Epithelial cell of prostate (primary cell): ENCODE data around the gene FNDC1.
A peak's percentile ranks its signal among the peaks of the same experiment; 100 is the strongest.
"Not testable (repeated sequence)": the region's sequence is repeated elsewhere in the genome, so short reads cannot be mapped to it uniquely, and the experiment has no call there.

Source experiments
- DNase-seq: peaks from one replicate; pipeline ENCODE4 v3.0.0-alpha.2; 2011; ENCODE audit warnings: low read depth, low spot score
- H3K27ac ChIP-seq: fragments of 450-650 bp; 2 replicates; pipeline ENCODE4 v1.5.1; 2017; ENCODE audit warnings: mild to moderate bottlenecking

Gene FNDC1

DNA sequence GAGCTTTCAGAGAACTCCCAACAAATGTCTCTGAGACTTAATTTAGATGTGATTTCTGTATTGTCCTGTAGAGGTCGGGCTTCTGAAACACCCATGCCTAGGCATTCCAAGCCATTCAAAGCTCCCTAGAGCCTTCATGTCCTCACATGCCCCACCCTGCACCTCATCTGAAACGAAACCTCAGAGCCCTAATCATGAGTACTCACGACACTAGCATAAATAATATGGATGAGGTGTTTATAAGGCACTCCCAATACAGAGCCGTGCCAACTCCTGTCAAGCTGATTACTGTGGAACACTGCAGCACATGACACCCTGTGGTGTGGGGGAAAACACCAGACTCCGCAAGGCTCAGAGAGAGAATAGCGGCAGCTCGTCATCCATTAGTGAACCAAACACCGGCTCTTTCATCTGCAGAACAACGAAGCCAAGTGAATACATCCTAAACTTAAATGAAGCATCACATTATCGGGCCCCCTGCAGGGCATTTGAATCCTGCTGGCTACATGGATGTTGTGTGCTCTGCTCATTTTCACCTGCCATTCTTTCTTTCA, 83.8 kb downstream of the FNDC1 start:
- H3K27ac ChIP-seq = no peak overlapping the region
- DNase-seq = peak; percentile 95

DNA sequence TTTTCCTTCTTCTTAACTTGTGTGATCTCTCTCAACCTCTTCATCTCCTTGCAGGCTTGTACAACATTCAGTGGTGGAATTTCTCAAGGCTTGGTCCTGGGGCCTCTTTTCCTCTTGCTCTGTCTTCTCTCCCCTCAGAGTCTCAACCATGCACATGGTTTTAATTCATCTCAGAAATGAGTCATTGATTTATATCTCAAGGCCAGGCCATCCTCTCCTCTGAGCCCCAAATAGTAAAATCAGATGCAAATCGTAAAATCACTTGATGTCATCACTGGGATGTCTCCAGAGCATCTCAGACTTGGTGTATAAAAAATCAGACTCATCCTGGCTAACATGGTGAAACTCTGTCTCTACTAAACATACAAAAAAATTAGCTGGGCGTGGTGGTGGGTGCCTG, 85.0 kb downstream of the FNDC1 start:
- DNase-seq = no peak
- H3K27ac ChIP-seq = no peak overlapping the region

DNA sequence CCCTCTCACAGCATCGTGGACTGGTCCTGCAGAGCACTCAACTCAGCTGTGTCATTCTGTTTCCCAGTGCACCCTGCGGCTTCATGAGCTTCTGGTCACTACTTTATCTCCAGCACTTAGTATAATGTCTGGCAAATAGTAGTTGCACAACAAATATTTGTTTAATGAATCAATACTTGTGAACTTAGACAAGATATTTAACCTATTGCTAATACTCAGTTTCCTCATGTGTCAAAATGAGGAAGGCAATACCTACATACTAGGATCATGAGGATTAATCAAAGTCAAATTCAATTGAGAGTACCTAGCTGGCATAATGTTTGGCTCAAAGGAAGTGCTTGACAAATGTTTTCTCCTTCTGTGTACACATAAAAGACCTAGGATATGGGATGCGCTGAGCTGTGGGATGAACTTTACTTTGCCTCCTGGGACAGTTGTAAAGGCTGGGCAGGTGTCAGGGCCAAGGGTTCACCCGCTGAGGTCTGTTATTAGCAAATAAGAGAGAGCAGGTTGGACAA, 86.3 kb downstream of the FNDC1 start:
- DNase-seq = no peak
- no peak overlapping the region for H3K27ac ChIP-seq

DNA sequence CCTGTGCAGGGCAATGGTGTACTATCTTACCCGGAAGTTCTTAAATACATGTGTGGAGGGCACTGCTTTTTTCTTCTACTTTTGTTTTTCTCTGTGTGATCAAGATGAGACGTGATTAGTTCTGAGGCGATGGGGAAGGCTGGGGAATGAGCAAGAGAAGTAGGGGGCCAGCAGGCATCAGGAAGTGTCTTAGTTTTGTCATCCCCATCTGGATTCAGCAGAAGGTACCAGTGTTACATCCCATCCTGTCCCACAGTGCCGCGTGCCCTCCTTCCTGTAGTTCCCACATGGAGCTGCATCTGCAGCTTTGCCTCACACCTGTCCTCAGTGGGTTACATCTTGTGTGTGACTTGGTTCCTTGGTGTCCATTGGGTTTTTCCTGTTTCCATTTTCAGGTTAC, 86.9 kb downstream of the FNDC1 start:
- no peak for DNase-seq
- no peak overlapping the region for H3K27ac ChIP-seq

DNA sequence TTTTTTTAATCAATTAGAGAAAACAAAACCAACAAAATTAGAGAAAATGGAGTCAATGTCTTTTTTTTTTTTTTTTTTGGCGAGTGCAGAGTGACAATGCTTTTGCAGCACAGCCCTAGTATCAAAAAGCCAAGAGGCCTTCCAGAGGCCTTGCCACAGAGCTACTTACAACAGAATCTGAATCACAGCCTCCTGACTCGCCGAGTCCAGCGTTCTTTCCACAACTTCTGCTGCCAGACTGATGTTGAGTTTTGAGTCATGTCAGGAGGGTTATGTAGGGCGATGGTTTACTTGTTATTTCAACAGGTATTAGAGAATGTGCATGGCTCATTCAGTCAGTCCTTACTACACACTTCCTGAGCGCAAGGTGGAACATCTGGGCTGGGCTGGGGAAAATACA, 88.6 kb downstream of the FNDC1 start:
- DNase-seq = peak; percentile 49
- no peak overlapping the region for H3K27ac ChIP-seq

DNA sequence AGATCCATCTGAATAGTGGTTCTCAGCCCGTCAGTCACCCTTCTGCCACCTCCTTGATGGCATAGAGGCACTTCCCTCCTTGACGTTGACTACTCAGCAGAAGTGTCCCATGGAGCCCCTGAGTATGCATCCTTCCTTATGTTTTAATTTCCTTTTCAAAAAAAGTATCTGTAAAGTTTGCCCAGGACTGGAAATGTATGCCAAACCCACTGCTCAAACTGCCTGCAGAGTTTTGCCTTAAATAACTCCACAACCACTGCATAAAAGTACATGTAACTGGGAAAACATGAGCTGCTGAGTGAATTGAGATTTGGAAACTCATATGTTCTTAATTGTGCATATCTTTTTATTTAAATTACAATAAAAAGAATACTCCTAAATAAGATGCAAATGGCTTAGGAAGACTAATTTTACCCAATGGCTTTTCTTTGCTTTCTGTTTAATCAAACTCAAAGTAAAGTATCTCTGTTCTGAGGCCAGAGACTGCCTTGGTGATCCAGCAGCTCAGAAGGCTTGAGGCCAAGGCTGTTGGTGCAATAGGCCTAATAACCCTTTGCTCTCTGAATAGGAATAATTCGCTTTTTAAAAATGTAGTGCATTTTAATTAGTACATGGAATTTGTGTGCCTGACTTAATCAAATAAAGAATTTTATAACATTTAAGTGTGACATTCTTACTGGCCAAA, 90.4 kb downstream of the FNDC1 start:
- no peak for DNase-seq
- no peak overlapping the region for H3K27ac ChIP-seq

DNA sequence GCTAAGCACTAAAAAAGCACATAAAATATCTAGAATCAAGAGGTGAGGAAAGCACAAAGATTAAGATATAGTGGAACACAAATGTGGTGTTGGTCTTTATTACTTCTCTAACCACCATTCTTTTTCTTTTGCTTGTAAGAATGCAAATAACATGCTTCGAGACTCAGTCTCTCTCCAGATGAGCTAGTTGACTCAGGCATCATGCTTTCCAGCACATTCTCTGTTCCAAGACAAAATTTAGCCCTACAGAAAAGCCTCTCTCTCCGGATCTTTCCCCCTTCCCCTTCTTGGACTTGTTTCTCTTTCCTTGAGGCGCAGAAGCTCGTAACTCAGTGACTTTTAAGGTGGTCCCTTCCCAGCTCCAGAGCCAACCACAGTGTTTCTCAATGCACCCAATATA, 91.0 kb downstream of the FNDC1 start:
- no peak overlapping the region for H3K27ac ChIP-seq
- no peak for DNase-seq

DNA sequence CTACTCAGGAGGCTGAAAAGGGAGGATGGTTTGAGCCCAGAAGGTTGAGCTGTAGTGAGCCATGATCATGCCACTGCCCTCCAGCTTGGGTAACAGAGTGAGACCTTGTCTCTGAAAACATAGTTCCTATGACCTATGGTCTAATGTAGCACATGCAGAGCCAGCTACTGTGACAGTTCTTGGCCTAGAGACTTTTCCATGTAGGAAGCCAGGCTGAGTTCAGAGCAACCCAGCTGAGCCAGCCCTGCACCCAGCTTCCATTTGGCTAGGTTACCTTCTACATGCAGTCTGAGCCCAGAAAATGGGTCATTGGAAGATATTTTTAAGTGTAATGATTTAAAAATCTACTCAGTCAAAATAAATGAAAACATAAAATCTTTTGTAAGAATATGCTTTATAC, 92.8 kb downstream of the FNDC1 start:
- DNase-seq = no peak
- H3K27ac ChIP-seq = no peak overlapping the region

DNA sequence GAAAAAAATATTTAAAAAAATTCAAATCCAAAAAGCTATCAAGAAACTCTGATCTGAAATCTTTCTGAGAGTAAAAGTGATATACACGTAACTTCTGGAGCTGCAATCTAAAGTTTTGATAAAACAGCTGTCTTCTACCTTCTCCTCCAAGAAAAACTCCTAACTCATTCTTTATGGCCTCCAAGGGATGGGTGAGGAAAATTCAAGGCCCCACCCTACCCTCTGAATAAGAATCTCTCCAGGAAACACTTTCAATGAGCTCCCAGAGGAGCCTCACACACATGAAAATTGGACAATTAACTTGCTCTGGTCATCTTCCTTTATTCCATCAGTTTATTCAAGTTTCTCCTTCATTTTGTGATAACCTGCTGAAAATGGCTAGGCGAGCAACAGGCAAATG, 93.4 kb downstream of the FNDC1 start:
- no peak overlapping the region for H3K27ac ChIP-seq
- DNase-seq = no peak

DNA sequence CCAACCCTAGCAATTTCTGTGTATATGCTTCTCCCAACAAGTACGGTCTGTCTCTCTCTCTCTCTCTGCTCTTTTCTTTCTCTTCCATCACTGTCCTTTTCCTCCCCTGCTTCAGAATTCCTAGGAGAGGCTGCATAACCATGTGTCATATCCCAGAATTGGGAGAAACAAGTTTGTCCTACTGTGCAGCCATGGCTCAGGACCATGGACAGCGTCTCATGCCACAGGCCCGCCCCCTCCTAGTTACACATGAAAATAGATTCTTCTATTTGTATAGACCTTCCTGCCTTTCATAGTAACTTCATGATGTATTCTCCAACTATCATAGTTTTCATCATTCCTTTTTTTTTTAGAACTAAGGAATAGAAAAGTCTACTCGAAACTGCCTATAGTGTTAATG, 98.0 kb downstream of the FNDC1 start:
- H3K27ac ChIP-seq = no peak overlapping the region
- DNase-seq = no peak

DNA sequence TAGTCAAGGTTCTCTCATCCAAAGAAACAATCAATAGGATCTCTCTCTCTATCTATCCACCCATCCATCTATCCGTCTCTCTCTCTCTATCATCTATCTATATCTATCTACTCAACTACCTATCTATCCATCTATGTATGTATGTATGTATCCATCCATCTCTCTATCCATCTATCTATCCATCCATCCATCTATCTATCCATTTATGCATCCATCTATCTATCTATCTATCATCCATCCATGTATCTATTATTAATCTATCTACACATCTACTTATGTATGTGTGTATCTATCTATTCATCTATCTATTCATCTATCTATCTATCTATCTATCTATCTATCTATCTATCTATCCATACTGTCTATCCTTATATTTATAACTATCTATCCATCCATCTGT, 99.3 kb downstream of the FNDC1 start:
- no peak overlapping the region for H3K27ac ChIP-seq
- no peak for DNase-seq

DNA sequence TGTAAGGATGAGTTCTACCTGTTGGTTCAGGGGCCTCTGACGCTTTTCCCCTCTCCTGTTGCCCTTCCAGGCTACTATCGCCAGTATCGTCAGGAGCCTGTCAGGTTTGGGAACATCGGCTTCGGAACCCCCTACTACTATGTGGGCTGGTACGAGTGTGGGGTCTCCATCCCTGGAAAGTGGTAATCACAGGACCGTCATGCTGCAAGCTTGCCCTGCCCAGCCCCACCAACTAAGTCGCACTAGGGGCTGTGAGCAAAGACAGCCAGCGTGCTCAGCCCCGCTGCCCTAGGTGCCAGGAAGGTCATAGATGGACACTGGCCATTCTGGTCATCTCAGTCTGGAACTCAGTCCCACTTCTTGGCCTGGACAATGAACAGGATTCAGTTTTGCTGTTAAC, 102.1 kb downstream of the FNDC1 start:
- H3K27ac ChIP-seq = no peak overlapping the region
- DNase-seq = no peak

DNA sequence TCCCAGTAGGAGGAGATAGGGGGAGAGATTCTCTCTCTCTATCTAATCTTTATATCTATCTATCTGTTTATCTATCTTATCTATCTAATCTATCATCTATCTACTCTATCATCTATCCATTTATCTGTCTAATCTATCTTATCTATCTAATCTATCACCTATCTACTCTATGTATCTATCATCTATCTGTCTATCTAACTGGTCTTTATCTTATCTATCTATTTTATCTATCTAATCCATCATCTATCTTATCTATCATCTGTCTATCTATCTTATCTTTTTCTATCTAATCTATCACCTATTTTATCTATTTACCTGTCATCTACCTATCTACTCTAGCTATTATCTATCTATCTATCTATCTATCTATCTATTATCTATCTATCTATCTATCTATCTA, 109.4 kb downstream of the FNDC1 start:
- no peak overlapping the region for H3K27ac ChIP-seq
- DNase-seq = no peak

DNA sequence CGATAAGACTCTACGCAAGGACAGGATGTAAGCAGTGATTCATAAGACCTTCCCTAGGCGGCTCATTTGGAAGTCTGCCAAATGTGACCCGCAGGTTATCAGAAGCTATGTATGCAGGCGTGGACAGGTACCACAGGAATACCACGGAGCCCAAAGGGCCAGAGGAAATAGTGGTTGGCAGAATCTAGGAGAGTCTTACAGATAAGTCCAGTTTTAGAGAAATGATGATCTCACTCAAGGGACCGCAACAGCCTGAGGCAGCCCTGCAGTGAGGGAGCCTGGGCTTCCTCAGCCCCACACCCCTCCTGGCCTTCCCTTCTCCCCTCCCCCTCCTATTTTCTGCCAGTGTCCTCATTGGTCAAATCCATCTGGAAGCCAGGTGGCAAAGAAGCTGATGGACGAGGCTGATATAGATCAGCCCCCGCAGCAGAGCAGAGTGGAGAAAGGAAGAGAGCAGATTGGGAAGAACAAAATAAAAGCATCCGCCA, 110.6 kb downstream of the FNDC1 start:
- H3K27ac ChIP-seq = no peak overlapping the region
- DNase-seq = peak; percentile 43

DNA sequence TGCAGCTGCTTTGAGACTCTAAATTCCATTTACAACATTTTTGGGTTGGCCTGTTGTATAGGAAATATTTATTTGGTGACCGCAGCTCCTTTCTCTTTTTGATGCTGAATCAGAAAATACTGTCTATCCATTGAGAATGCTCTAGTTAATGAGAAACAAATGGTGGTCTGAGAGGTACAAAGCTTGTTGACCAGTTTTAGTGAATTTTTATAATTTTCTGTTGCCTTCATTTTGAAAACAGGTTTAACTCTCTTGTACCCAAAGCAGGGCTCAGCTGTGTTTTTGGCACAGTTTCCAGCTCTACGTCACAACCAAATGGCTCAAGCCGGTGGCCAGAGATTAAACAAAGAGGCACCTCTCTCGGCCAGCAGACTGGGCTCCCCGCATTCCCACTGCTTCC, 113.2 kb downstream of the FNDC1 start:
- no peak overlapping the region for H3K27ac ChIP-seq
- DNase-seq = no peak

DNA sequence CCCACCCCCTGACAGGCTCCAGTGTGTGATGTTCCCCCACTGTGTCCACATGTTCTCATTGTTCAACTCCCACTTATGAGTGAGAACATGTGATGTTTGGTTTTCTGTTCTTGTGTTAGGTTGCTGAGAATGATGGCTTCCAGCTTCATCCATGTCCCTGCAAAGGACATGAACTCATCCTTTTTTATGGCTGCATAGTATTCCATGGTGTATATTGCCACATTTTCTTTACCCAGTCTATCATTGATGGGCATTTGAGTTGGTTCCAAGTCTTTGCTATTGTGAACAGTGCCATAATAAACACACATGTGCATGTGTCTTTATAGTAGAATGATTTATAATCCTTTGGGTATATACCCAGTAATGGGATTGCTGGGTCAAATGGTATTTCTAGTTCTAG, 115.5 kb downstream of the FNDC1 start:
- DNase-seq, H3K27ac ChIP-seq: not testable (repeated sequence)

DNA sequence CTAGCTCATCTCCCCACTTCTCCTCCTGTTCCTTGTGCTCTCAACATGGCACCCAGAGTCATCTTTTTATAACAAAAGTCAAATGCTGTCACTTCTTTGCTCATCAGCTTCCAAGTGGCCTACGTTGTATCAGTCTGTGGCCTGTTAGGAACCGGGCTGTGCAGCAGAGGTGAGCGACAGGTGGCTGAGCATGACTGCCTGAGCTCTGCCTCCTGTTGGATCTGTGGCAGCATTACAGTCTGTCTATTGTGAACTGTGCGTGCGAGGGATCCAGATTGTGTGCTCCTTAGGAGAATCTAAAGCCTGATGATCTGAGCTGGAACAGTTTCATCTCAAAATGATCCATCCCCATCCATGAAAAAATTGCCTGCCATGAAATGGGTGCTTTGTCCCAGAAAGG, 129.6 kb downstream of the FNDC1 start:
- DNase-seq = no peak
- no peak overlapping the region for H3K27ac ChIP-seq

DNA sequence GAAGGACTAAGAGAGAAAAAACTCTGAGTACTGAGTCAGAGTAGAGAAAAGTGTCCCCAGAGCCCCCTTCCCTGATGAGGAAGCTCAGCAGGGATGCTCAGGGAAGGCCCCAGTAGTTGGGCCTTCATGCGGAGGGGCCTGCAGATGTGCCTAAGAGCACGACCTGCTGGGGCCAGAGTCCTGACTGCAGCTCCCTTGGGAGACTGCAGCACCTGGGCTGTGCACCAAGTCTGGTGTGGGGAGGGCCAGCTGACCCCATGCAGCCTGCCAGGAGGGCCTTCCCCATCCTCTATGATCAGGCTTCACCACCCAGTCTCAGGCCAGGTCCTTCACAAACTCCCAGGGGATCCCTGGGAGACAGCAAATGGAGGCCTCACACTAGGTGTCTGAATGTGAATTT, 130.4 kb downstream of the FNDC1 start:
- DNase-seq = no peak
- H3K27ac ChIP-seq = no peak overlapping the region

DNA sequence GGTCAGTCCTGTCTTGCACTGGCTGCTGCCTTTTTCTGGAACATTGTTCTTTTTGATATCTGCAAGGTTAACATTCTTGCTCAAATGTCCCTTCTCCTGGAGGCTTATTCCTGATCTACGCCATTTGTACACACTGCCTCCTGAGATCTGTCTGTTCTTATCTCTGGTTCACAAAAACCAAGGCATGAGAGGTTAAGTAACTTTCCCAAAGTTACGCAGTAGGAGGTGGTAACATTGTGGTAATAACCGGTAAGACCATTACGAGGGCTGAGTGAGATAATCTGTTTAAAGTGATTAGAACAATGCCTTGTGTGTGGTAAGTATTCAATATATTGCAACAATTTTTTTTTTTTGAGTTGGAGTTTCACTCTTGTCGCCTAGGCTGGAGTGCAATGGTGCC, 132.1 kb downstream of the FNDC1 start:
- DNase-seq = no peak
- H3K27ac ChIP-seq = no peak overlapping the region

DNA sequence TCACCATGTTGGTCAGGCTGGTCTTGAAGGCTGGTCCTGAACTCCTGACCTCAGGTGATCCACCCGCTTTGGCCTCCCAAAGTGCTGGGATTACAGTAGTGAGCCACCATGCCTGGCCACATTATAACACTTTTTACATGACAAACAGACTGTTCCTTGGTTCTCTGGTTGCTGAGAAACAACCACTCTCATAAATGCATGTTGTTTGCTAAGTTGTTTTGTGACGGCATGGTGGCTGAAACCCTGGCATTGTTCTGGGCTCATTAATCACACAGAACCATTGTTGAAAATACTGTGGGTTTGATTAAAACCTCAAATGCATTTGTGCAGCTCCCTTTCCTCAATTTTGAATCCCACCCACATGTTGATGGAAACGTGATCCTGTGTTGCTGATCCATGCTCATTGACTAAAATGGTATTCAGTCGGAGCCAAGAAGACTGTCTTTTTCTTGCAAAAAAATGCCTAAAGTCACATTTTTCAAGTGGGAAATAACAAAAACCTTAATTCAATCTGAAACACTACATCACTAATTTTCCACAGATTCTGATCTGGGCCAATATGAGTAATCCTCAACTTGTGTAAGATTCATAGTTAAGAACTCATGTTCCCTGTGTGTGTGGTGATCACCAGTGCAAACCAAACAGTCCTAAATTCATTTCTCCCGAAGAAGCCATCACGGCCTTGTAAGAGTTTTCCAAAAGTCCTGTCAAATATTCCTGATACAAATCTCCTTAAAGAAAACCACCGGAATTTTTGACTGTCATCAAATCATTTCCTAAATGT, 132.8 kb downstream of the FNDC1 start:
- no peak for DNase-seq
- no peak overlapping the region for H3K27ac ChIP-seq

DNA sequence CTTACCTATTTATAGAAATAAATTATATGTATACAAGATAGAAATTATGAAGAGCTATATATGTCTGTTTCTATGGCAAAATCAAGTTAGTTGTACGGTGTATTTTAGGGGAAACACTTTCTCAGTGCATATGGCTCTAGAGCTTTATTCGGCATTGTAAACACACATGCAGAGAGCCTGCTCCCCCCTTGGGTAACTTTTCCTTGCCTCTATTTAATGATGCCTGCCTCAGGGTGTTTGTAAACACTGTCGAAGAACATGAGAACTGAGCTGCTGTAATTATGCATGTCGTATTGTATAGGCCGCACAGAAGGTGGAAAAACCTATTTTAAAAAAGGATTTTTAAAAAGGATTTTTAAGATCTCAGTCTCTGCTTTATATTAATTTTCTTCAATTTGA, 133.4 kb downstream of the FNDC1 start:
- no peak overlapping the region for H3K27ac ChIP-seq
- no peak for DNase-seq
